Measurements from ENCODE around the gene FOXO6. TPM values are rescaled to one million over a fixed set of nuclear protein-coding genes. Genes with fewer than 3 reads are reported as not detected.
A peak's percentile ranks its signal among the peaks of the same experiment; 100 is the strongest.

The FOXO6 gene
- total and polyA plus RNA-seq, 10 of the 15 experiments (the other 5 are each of a cell fraction or from before 2014, with no cell fraction given) = 0.37 TPM; not detected in 9

DNA sequence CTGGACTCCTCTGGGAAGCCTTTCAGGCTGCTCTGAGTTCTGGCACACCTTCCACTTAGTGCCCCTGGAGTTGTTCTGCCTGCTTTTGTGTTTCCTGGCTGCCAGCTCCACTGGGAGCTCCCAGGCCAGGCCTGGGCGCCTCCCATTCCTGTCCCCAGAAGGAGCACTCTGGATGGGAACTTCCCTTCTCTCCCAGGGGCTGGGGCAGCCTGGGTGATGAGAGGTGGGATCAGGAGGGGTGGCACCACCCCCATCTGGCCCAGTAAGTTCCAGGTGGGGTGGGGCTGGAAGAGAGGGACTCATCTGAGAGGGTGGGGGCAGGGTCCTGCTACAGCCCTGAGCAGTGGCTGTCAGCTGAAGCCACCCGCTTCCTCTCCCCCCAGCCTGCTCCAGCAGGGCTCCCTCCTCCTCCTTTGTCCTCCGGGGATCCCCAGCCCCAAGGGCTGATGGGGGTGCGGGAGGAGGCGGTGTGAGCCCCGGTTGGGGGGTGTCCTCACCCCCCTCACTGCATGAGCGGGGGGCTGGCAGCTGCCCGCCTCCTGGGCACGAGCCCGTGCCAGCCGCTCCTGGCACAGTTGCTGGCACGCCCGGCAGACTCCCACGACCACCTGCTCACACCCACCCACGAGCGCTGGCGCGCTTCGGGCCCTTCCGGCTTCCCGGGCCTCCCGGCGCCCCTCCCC is 4.7 kb downstream of the FOXO6 start:
- BruUV-seq (replicated peaks) = no TSS peak
- DNase-seq (ENCODE audit: low read depth, low spot score) (peak; percentile 19), FAIRE-seq (no peak), ATAC-seq (peak; percentile 71)
- peak overlapping the region; percentile 82 for H3K4me2 ChIP-seq (ENCODE audit: control insufficient read depth, insufficient read depth)
- peaks cover 12% of the 10 kb centered on the region for H3K4me1 ChIP-seq (ENCODE audit: control insufficient read depth, insufficient read depth, low read length)
- peak overlapping the region; percentile 65; the same call in 1 of the 2 replicates for H3K4me3 ChIP-seq
- no peak overlapping the region for H3K27ac ChIP-seq (ENCODE audit: control insufficient read depth, insufficient read depth)
- H3K27me3 ChIP-seq (replicated peaks in 1 of 2; ENCODE audit: control insufficient read depth in 2 of 2, insufficient read depth in 2 of 2, low read length in 1 of 2) = peaks cover 10 to 18% of the 10 kb centered on the region in 2 experiments; a peak in 3 of 4 replicates
- H3K36me3 ChIP-seq (ENCODE audit: control insufficient read depth in 2 of 2, insufficient read depth in 2 of 2, low read length in 1 of 2) = no peaks in the 10 kb centered on the region
- H3K9ac ChIP-seq (ENCODE audit: control insufficient read depth, insufficient read depth, low read length) = no peak overlapping the region
- ChIA-PET RAD21 (ENCODE audit: unreplicated experiment) (interaction anchor here (1.2 kb wide), 1 partner anchor 43 kb away, joined by 3 read pairs; no protein-coding TSS in a partner anchor), CTCF (interaction anchor here (0.8 to 3.0 kb wide), 3 partner anchors 10 to 83 kb away, joined by 3 to 14 read pairs (median 4); no protein-coding TSS in a partner anchor), SMC1A (ENCODE audit: uncharacterized antibody, unreplicated experiment) (no interaction called here), POLR2A (interaction anchor here (0.9 kb wide), 1 partner anchor 15 kb away, joined by 3 read pairs; no protein-coding TSS in a partner anchor)
- no peaks in the 10 kb centered on the region; the same call in 1 of the 2 replicates for H4K20me1 ChIP-seq (ENCODE audit: control insufficient read depth, insufficient read depth)
- intact Hi-C loops (cut with micrococcal nuclease; ENCODE audit: unreplicated experiment) (no loop called here), in situ Hi-C loops (cut with MboI) (no loop called here)
- no peaks in the 10 kb centered on the region for H3K9me3 ChIP-seq (replicated peaks; ENCODE audit: control insufficient read depth, insufficient read depth, low read length)
- no peaks in the 10 kb centered on the region for H3K79me2 ChIP-seq (ENCODE audit: control insufficient read depth, insufficient read depth, low read length)
- H2AFZ ChIP-seq (ENCODE audit: control insufficient read depth, low read depth, low read length) = peak overlapping the region; percentile 81
- 8% methylated on average over 16 of the region's 23 CpGs for WGBS (ENCODE audit: insufficient coverage, insufficient replicate concordance, low lambda C conversion rate, missing lambda C conversion rate)
- TF ChIP-seq BRCA1 (IDR thresholded peaks at IDR 0.05; ENCODE audit: low read depth, low read length) = no peak
- TF ChIP-seq POLR2AphosphoS2 (IDR thresholded peaks at IDR 0.05; ENCODE audit: low read depth, low read length) = no peak
- TF ChIP-seq NR2F1 (conservative IDR thresholded peaks at IDR 0.05) = no peak
- no peak for TF ChIP-seq NR2C2 (IDR thresholded peaks at IDR 0.05; ENCODE audit: borderline replicate concordance, control insufficient read depth, insufficient read length, low read depth)
- TF ChIP-seq, protein P1, sequence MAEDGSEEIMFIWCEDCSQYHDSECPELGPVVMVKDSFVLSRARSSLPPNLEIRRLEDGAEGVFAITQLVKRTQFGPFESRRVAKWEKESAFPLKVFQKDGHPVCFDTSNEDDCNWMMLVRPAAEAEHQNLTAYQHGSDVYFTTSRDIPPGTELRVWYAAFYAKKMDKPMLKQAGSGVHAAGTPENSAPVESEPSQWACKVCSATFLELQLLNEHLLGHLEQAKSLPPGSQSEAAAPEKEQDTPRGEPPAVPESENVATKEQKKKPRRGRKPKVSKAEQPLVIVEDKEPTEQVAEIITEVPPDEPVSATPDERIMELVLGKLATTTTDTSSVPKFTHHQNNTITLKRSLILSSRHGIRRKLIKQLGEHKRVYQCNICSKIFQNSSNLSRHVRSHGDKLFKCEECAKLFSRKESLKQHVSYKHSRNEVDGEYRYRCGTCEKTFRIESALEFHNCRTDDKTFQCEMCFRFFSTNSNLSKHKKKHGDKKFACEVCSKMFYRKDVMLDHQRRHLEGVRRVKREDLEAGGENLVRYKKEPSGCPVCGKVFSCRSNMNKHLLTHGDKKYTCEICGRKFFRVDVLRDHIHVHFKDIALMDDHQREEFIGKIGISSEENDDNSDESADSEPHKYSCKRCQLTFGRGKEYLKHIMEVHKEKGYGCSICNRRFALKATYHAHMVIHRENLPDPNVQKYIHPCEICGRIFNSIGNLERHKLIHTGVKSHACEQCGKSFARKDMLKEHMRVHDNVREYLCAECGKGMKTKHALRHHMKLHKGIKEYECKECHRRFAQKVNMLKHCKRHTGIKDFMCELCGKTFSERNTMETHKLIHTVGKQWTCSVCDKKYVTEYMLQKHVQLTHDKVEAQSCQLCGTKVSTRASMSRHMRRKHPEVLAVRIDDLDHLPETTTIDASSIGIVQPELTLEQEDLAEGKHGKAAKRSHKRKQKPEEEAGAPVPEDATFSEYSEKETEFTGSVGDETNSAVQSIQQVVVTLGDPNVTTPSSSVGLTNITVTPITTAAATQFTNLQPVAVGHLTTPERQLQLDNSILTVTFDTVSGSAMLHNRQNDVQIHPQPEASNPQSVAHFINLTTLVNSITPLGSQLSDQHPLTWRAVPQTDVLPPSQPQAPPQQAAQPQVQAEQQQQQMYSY (CRISPR knock-in tag; IDR thresholded peaks at IDR 0.05) = no peak
- peak; percentile 67; the same call in 1 of the 2 replicates for TF ChIP-seq NKRF (conservative IDR thresholded peaks at IDR 0.05)
- TF ChIP-seq RUNX3 (IDR thresholded peaks at IDR 0.05; ENCODE audit: low read length) = no peak
- TF ChIP-seq IRF3 (IDR thresholded peaks at IDR 0.05) = no peak
- no peak for TF ChIP-seq CTCF (IDR thresholded peaks at IDR 0.05 in 2 of 3, conservative IDR thresholded peaks at IDR 0.05 in 1 of 3; ENCODE audit: control insufficient read depth in 2 of 3, extremely low read depth in 1 of 3, insufficient read depth in 1 of 3, low read depth in 3 of 3, low read length in 3 of 3)
- no peak for TF ChIP-seq CHD1 (IDR thresholded peaks at IDR 0.05; ENCODE audit: low read depth, low read length)
- no peak for TF ChIP-seq NFIC (IDR thresholded peaks at IDR 0.05; ENCODE audit: low read depth, low read length)
- no peak for TF ChIP-seq CEBPB (IDR thresholded peaks at IDR 0.05; ENCODE audit: borderline replicate concordance in 1 of 2, low read depth in 2 of 2, low read length in 2 of 2)
- TF ChIP-seq BMI1 (IDR thresholded peaks at IDR 0.05; ENCODE audit: borderline replicate concordance) = no peak
- TF ChIP-seq RFX5 (IDR thresholded peaks at IDR 0.05; ENCODE audit: low read depth, low read length) = no peak
